ENCODE results near the gene TBC1D21. TPM values are rescaled to one million over a fixed set of nuclear protein-coding genes. Genes with fewer than 3 reads are reported as not detected.

The TBC1D21 gene
- total RNA-seq, 1 donor, result not detected

- TF ChIP-seq, protein P1, sequence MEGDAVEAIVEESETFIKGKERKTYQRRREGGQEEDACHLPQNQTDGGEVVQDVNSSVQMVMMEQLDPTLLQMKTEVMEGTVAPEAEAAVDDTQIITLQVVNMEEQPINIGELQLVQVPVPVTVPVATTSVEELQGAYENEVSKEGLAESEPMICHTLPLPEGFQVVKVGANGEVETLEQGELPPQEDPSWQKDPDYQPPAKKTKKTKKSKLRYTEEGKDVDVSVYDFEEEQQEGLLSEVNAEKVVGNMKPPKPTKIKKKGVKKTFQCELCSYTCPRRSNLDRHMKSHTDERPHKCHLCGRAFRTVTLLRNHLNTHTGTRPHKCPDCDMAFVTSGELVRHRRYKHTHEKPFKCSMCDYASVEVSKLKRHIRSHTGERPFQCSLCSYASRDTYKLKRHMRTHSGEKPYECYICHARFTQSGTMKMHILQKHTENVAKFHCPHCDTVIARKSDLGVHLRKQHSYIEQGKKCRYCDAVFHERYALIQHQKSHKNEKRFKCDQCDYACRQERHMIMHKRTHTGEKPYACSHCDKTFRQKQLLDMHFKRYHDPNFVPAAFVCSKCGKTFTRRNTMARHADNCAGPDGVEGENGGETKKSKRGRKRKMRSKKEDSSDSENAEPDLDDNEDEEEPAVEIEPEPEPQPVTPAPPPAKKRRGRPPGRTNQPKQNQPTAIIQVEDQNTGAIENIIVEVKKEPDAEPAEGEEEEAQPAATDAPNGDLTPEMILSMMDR (IDR thresholded peaks at IDR 0.05; ENCODE audit: insufficient read depth, low read length), result no peak
- no peak for DNase-seq (ENCODE audit: low read depth)
- no peak overlapping the region for H3K4me3 ChIP-seq (ENCODE audit: low read depth, low read length)
Observed at GRCh38 chr15:73923488-73924164, 50.3 kb downstream of the TBC1D21 start.

- peak; percentile 89 for DNase-seq (ENCODE audit: low read depth)
- peak overlapping the region; percentile 33 for H3K4me3 ChIP-seq (ENCODE audit: low read depth, low read length)
- TF ChIP-seq, protein P1 (IDR thresholded peaks at IDR 0.05; ENCODE audit: insufficient read depth, low read length), result no peak
Observed at GRCh38 chr15:73924171-73924921, 51.0 kb downstream of the TBC1D21 start.

GRCh38 chr15:73925848-73926218 lies 52.5 kb downstream of the TBC1D21 start:
- TF ChIP-seq, protein P1 (IDR thresholded peaks at IDR 0.05; ENCODE audit: insufficient read depth, low read length), result no peak
- H3K4me3 ChIP-seq (ENCODE audit: low read depth, low read length), result peak overlapping the region; percentile 93
- DNase-seq (ENCODE audit: low read depth), result no peak

GRCh38 chr15:73926219-73927002 lies 53.0 kb downstream of the TBC1D21 start, which contains the start of gene LOXL1:
TSS of gene LOXL1 (plus strand) at chr15:73926462. CDS start at chr15:73926784, 322 bp downstream.
- TF ChIP-seq, protein P1 (IDR thresholded peaks at IDR 0.05; ENCODE audit: insufficient read depth, low read length), result no peak
- H3K4me3 ChIP-seq (ENCODE audit: low read depth, low read length), result peak within 1 kb of the TSS; percentile 93
- peak; percentile 91 for DNase-seq (ENCODE audit: low read depth)

DNA sequence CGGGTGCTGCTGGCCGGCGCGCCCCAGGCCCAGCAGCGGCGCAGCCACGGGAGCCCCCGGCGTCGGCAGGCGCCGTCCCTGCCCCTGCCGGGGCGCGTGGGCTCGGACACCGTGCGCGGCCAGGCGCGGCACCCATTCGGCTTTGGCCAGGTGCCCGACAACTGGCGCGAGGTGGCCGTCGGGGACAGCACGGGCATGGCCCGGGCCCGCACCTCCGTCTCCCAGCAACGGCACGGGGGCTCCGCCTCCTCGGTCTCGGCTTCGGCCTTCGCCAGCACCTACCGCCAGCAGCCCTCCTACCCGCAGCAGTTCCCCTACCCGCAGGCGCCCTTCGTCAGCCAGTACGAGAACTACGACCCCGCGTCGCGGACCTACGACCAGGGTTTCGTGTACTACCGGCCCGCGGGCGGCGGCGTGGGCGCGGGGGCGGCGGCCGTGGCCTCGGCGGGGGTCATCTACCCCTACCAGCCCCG lies 53.7 kb downstream of the TBC1D21 start:
- TF ChIP-seq, protein P1 (IDR thresholded peaks at IDR 0.05; ENCODE audit: insufficient read depth, low read length), result no peak

DNA sequence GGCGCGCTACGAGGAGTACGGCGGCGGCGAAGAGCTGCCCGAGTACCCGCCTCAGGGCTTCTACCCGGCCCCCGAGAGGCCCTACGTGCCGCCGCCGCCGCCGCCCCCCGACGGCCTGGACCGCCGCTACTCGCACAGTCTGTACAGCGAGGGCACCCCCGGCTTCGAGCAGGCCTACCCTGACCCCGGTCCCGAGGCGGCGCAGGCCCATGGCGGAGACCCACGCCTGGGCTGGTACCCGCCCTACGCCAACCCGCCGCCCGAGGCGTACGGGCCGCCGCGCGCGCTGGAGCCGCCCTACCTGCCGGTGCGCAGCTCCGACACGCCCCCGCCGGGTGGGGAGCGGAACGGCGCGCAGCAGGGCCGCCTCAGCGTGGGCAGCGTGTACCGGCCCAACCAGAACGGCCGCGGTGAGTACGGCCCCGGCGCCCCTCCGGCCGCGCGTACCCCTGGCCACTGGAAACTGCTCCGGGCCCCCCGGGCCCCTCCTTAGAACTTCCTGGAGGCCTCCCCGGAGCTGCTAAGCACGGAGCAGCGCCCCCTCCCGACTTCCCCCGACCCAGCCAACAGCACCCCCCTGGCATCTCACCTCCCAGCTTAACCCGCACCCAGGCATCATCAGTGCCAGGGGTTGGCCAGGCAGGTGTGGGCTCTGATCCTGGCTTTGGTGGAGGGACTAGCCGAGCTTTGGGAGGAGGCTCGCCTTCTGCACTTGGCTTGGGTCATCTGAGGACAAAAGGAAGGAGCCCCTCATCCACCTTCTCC lies 54.3 kb downstream of the TBC1D21 start:
- TF ChIP-seq, protein P1 (IDR thresholded peaks at IDR 0.05; ENCODE audit: insufficient read depth, low read length), result peak; percentile 53
- H3K4me3 ChIP-seq (ENCODE audit: low read depth, low read length), result peak overlapping the region; percentile 93
- peak; percentile 40 for DNase-seq (ENCODE audit: low read depth)

More for the DNA sequence above, 53.7 kb downstream of the TBC1D21 start:
- DNase-seq (ENCODE audit: low read depth), result no peak
- H3K4me3 ChIP-seq (ENCODE audit: low read depth, low read length), result peak overlapping the region; percentile 93

All from fibroblast of the aortic adventitia (primary cell).